Measurements from ENCODE around the gene SH3BP4. TPM values are rescaled to one million over a fixed set of nuclear protein-coding genes. Genes with fewer than 3 reads are reported as not detected.

The SH3BP4 gene
- total and polyA plus RNA-seq, 2 of the 13 experiments (the other 11 are each of a cell fraction or from before 2014, with no cell fraction given), result 34.6 to 99.1 TPM

DNA sequence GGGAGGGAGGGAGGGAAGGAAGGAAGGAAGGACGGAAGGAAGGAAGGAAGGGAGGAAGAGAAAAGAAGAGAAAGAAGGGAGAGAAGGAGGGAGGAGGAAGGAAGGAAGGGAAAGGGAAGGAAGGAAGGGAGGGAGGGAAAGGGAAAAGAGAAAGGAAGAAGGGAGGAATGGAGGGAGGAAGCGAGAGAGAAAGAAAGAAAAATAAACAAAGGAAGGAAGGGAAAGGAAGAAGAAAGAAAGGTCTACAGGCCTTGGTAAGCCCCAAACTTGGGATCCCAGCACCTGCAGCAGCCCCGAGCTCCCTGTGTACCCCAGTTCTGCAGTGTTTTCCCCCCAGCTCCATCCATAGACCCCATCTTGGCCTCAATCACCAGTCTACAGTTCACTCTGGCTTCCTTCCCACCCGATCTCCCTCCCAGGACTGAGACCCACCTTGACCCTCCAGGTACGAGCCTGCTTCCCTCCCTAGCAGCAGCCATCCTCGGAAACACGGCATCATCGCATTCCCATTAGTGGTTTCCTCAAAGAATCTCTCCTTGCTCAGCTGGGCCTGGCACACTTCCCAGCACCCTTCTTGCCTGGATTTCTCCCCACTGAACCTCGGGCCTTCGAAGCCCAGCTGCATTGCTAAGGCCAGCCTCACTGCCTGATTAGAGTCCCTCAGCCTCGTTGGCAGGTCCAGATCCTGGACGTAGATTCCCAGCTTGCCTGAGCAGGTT is 46.1 kb upstream of the SH3BP4 start:
- POLR2A ChIA-PET, result no interaction called here
- in situ Hi-C loops (cut with HindIII; ENCODE audit: extremely low pct_ligation_motif_present, low pct_unique_long_range_greater_than_20kb), result no loop called here
- no peak overlapping the region for H3K27ac ChIP-seq (ENCODE audit: extremely low read length, insufficient read depth, low read length)
- TF ChIP-seq, protein P1, sequence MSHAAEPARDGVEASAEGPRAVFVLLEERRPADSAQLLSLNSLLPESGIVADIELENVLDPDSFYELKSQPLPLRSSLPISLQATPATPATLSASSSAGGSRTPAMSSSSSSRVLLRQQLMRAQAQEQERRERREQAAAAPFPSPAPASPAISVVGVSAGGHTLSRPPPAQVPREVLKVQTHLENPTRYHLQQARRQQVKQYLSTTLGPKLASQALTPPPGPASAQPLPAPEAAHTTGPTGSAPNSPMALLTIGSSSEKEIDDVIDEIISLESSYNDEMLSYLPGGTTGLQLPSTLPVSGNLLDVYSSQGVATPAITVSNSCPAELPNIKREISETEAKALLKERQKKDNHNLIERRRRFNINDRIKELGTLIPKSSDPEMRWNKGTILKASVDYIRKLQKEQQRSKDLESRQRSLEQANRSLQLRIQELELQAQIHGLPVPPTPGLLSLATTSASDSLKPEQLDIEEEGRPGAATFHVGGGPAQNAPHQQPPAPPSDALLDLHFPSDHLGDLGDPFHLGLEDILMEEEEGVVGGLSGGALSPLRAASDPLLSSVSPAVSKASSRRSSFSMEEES (CRISPR knock-in tag; IDR thresholded peaks at IDR 0.05), result no peak
- TF ChIP-seq WIZ (CRISPR knock-in tag; IDR thresholded peaks at IDR 0.05), result no peak
- no peak for TF ChIP-seq MED1 (CRISPR knock-in tag; IDR thresholded peaks at IDR 0.05)
- TF ChIP-seq ZFP37 (CRISPR knock-in tag; IDR thresholded peaks at IDR 0.05; ENCODE audit: borderline replicate concordance), result no peak
- no peak for TF ChIP-seq ZNF768 (CRISPR knock-in tag; IDR thresholded peaks at IDR 0.05)
- no peak for TF ChIP-seq HNRNPH1 (optimal IDR thresholded peaks at IDR 0.05; ENCODE audit: low read depth, low read length)
- no peak for TF ChIP-seq ZNF792 (CRISPR knock-in tag; IDR thresholded peaks at IDR 0.05)
- peak; percentile 57 for TF ChIP-seq HNRNPK (IDR thresholded peaks at IDR 0.05; ENCODE audit: low read depth, low read length, poor library complexity, severe bottlenecking)
- no peak for TF ChIP-seq ZNF879 (CRISPR knock-in tag; IDR thresholded peaks at IDR 0.05)
- TF ChIP-seq NR3C1 (CRISPR knock-in tag; IDR thresholded peaks at IDR 0.05), result no peak
- no peak for TF ChIP-seq SNAI1 (CRISPR knock-in tag; IDR thresholded peaks at IDR 0.05; ENCODE audit: borderline replicate concordance)
- TF ChIP-seq, protein P2, sequence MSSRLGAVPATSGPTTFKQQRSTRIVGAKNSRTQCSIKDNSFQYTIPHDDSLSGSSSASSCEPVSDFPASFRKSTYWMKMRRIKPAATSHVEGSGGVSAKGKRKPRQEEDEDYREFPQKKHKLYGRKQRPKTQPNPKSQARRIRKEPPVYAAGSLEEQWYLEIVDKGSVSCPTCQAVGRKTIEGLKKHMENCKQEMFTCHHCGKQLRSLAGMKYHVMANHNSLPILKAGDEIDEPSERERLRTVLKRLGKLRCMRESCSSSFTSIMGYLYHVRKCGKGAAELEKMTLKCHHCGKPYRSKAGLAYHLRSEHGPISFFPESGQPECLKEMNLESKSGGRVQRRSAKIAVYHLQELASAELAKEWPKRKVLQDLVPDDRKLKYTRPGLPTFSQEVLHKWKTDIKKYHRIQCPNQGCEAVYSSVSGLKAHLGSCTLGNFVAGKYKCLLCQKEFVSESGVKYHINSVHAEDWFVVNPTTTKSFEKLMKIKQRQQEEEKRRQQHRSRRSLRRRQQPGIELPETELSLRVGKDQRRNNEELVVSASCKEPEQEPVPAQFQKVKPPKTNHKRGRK (CRISPR knock-in tag; IDR thresholded peaks at IDR 0.05), result peak; percentile 62; the same call in 1 of the 2 replicates
- no peak for TF ChIP-seq ZNF30 (CRISPR knock-in tag; IDR thresholded peaks at IDR 0.05)
- TF ChIP-seq, protein P3, sequence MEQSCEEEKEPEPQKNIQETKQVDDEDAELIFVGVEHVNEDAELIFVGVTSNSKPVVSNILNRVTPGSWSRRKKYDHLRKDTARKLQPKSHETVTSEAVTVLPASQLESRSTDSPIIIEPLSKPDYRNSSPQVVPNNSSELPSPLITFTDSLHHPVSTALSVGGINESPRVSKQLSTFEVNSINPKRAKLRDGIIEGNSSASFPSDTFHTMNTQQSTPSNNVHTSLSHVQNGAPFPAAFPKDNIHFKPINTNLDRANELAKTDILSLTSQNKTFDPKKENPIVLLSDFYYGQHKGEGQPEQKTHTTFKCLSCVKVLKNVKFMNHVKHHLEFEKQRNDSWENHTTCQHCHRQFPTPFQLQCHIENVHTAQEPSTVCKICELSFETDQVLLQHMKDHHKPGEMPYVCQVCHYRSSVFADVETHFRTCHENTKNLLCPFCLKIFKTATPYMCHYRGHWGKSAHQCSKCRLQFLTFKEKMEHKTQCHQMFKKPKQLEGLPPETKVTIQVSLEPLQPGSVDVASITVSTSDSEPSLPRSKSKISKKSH (CRISPR knock-in tag; IDR thresholded peaks at IDR 0.05; ENCODE audit: borderline replicate concordance), result peak; percentile 39; the same call in 1 of the 2 replicates
- TF ChIP-seq SMYD3 (CRISPR knock-in tag; IDR thresholded peaks at IDR 0.05), result no peak
- TF ChIP-seq ZNF256 (CRISPR knock-in tag; conservative IDR thresholded peaks at IDR 0.05), result no peak
- TF ChIP-seq, protein P4, sequence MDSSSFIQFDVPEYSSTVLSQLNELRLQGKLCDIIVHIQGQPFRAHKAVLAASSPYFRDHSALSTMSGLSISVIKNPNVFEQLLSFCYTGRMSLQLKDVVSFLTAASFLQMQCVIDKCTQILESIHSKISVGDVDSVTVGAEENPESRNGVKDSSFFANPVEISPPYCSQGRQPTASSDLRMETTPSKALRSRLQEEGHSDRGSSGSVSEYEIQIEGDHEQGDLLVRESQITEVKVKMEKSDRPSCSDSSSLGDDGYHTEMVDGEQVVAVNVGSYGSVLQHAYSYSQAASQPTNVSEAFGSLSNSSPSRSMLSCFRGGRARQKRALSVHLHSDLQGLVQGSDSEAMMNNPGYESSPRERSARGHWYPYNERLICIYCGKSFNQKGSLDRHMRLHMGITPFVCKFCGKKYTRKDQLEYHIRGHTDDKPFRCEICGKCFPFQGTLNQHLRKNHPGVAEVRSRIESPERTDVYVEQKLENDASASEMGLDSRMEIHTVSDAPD (CRISPR knock-in tag; IDR thresholded peaks at IDR 0.05), result no peak
- TF ChIP-seq MBNL3 (CRISPR knock-in tag; conservative IDR thresholded peaks at IDR 0.05), result no peak

More for the DNA sequence above, 46.1 kb upstream of the SH3BP4 start:
- Histone ChIP-seq H3K9me3 (ENCODE audit: low read length) (no peaks in the 10 kb centered on the region), H3K27me3 (ENCODE audit: control insufficient read depth in 1 of 2, insufficient read depth in 2 of 2, low read length in 2 of 2) (peaks cover 0 to 9% of the 10 kb centered on the region in 2 experiments; a peak in 2 of 5 replicates), H3K4me2 (ENCODE audit: low read depth, low read length) (no peak overlapping the region), H3K4me1 (ENCODE audit: insufficient read depth, low read length) (peaks cover 38% of the 10 kb centered on the region), H2AFZ (ENCODE audit: low read length) (no peak overlapping the region), H3K36me3 (replicated peaks in 1 of 2; ENCODE audit: control insufficient read depth in 1 of 2, insufficient read depth in 2 of 2, low read length in 2 of 2) (no peaks in the 10 kb centered on the region), H3K79me2 (ENCODE audit: insufficient read depth, low read length) (no peaks in the 10 kb centered on the region), H3K9ac (ENCODE audit: insufficient read depth, low read depth, low read length) (no peak overlapping the region), H4K20me1 (ENCODE audit: insufficient read depth, low read length) (no peaks in the 10 kb centered on the region), H3K4me3 (replicated peaks in 1 of 3; ENCODE audit: insufficient read depth in 1 of 3, low read depth in 2 of 3, low read length in 3 of 3) (no peak overlapping the region)
- DNase-seq (ENCODE audit: low spot score) (no peak), ATAC-seq (no peak), FAIRE-seq (no peak)
- BruUV-seq (replicated peaks), result no TSS peak
- CTCF ChIA-PET (ENCODE audit: low intra/inter-chr PET ratio, low total read pairs), result no interaction called here
- intact Hi-C loops (cut with micrococcal nuclease; ENCODE audit: unreplicated experiment), result no loop called here
- WGBS (ENCODE audit: low lambda C conversion rate), result 56% methylated on average over 12 of the region's 12 CpGs

All from HepG2 (cell line).